GM21367 (cell line): Measurements from ENCODE around the gene SULT1A2.
"Not testable (repeated sequence)": the region's sequence is repeated elsewhere in the genome, so short reads cannot be mapped to it uniquely, and the experiment has no call there.

ENCODE experiments used
- ATAC-seq: cut with Tn5 transposase; IDR thresholded peaks from one replicate; pipeline ENCODE4 v1.9.1; 2021; ENCODE audit not compliant: unreplicated experiment

SULT1A2 gene

GRCh38 chr16:28609631-28610594 lies 13.1 kb upstream of the SULT1A2 start, which contains the start of gene SULT1A1:
TSS of gene SULT1A1 (minus strand) at chr16:28610044. CDS start at chr16:28608855, 1,189 bp downstream.
- ATAC-seq = no peak

- not testable (repeated sequence) for ATAC-seq
These were observed 12.2 kb upstream of the SULT1A2 start for GRCh38 chr16:28608867-28609596.

GRCh38 chr16:28608496-28608808 lies 11.6 kb upstream of the SULT1A2 start:
- not testable (repeated sequence) for ATAC-seq

GRCh38 chr16:28607681-28608495 lies 11.0 kb upstream of the SULT1A2 start:
- ATAC-seq = not testable (repeated sequence)

GRCh38 chr16:28607116-28607623 lies 10.3 kb upstream of the SULT1A2 start:
- no peak for ATAC-seq

- no peak for ATAC-seq
These were observed 9.7 kb upstream of the SULT1A2 start for GRCh38 chr16:28606291-28607115.

DNA sequence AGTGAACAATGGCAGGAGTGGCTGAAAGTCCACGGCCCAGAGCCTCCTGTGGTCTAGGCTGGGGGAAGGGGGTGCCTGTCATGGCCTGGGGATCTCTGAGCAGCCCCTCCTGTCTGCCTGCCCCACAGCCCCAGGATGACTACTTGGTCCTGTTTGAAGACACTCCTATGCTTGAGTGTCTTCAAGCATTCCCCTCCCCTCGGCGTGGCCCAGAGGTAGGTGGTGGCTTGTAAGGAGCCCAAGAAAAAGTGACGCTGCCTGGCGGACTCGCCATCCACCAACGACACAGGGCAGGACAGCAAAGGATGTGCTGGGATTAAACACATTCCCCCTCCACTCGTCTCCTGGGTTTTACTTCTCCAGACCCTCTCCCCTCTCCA lies 7.3 kb upstream of the SULT1A2 start:
- no peak for ATAC-seq

GRCh38 chr16:28603381-28604185 lies 6.7 kb upstream of the SULT1A2 start:
- ATAC-seq = no peak

- no peak for ATAC-seq
These were observed 5.7 kb upstream of the SULT1A2 start for GRCh38 chr16:28602529-28602928.

DNA sequence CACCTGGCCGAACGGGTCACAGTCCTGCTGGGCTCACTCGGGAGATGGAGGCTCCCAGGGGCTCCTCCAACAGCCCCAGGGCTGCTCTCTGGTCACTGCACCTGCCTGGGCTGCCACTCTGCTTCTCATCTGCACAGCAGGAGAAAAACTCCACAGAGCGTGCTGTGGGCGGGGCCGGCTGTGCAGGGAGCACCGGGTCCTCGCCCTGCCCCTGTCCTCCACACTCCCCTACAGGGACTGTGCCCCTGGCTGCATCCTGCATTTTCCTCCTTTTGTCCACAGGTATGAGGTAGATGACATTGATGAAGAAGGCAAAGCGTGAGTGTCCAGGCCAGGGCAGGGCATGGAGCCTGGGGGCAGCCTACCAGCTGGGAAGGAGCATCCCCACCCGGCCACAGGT lies 5.2 kb upstream of the SULT1A2 start:
- ATAC-seq = not testable (repeated sequence)

DNA sequence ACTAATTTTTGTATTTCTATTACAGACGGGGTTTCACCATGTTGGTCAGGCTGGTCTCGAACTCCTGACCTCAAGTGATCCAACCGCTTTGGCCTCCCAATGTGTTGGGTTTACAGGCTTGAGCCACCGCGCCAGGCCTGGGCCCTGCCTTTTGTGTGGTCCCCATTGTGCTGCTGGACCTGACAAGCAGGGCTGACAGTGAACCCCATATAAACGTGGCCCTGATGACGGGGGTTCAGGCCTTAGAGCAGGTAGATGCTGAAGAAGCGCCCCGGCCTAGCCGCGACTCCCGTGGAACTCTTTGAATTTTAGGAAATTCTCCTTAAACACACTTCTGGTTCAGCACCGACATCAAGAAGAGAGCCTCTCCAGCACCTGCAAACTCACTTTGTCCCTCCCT lies 4.7 kb upstream of the SULT1A2 start:
- ATAC-seq = not testable (repeated sequence)

GRCh38 chr16:28600965-28601364 lies 4.1 kb upstream of the SULT1A2 start:
- ATAC-seq = not testable (repeated sequence)

- not testable (repeated sequence) for ATAC-seq
These were observed 2.8 kb upstream of the SULT1A2 start for GRCh38 chr16:28599377-28600285.

DNA sequence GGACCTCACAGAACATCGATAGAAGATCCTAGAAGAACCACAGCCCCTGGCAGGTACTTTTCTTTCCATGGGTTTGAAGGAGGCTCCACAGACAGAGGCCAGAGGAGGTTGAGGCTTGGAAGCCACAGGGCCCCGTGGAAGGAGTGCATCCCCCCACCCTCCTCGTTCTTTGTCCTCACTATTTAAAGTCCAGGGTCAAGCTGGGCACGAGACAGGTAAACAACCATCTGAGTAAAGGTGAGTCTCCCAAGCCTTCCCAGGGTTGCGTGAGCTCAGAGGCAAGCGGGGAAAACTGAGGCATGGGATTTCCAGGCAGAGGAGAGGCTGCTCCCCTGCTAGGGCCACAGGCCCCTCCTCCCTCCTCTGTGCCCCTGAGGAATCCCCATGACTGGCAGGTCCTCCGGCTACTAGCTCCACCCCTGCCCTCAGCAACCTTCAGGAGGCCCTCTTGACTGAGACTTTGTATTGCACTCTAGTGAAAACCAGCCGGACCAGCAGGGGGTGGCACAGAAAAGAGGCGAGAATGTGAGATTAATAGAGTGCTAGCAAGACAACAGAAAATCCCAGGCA lies 927 bp upstream of the SULT1A2 start:
- ATAC-seq = no peak

GRCh38 chr16:28596115-28596630 lies 677 bp downstream of the SULT1A2 start:
- ATAC-seq = no peak

GRCh38 chr16:28595451-28595850 lies 1.4 kb downstream of the SULT1A2 start:
- ATAC-seq = not testable (repeated sequence)

GRCh38 chr16:28592979-28593553 lies 3.8 kb downstream of the SULT1A2 start:
- no peak for ATAC-seq
